Heart left ventricle (tissue), 16 donors: ENCODE results near the gene GALP. TPM values are rescaled to one million over a fixed set of nuclear protein-coding genes. Genes with fewer than 3 reads are reported as not detected.

ENCODE experiments used
- ATAC-seq, 4 donors: fragments of 200-7000 bp; cut with Tn5 transposase; one replicate each; pipeline ENCODE4 v1.9.1; 2020 to 2022; ENCODE audit warnings: moderate library complexity in 4 of 4, mild to moderate bottlenecking in 3 of 4, moderate number of reproducible peaks in 1 of 4
- DNase-seq, 5 donors: peaks; one replicate each; pipeline ENCODE4 v3.0.0-alpha.2; 2020
- H3K27ac ChIP-seq, 12 donors: fragments of 200-600 bp; sonication (generic) in 4 of 12; one replicate each; pipeline versions ENCODE4 v1.5.0 to v1.8.0; 2016 to 2022; ENCODE audit warnings: mild to moderate bottlenecking in 2 of 12
- H3K27me3 ChIP-seq, 9 donors: fragments of 200-600 bp; sonication (generic) in 2 of 9; one replicate each; pipeline versions ENCODE4 v1.5.1 to v1.8.0; 2016 to 2022; ENCODE audit warnings: mild to moderate bottlenecking in 3 of 9
- H3K36me3 ChIP-seq, 9 donors: fragments of 200-600 bp; sonication (generic) in 2 of 9; one replicate each; pipeline versions ENCODE4 v1.5.0 to v1.8.0; 2018 to 2022; ENCODE audit warnings: mild to moderate bottlenecking in 2 of 9
- H3K4me1 ChIP-seq, 12 donors: fragments of 200-600 bp; sonication (generic) in 4 of 12; one replicate each; pipeline versions ENCODE4 v1.5.0 to v1.8.0; 2016 to 2022; ENCODE audit warnings: mild to moderate bottlenecking in 3 of 12
- H3K4me3 ChIP-seq, 12 donors: fragments of 200-600 bp; sonication (generic) in 4 of 12; one replicate each; pipeline versions ENCODE4 v1.5.0 to v1.8.0; 2017 to 2022; ENCODE audit warnings: mild to moderate bottlenecking in 9 of 12, moderate library complexity in 4 of 12
- H3K9me3 ChIP-seq, 12 donors: fragments of 200-600 bp; sonication (generic) in 4 of 12; one replicate each; pipeline versions ENCODE4 v1.5.0 to v1.8.0; 2016 to 2022; ENCODE audit warnings: mild to moderate bottlenecking in 1 of 12
- POLR2A ChIP-seq, 2 donors: fragments of 450-650 bp; IDR thresholded peaks; one replicate each; pipeline ENCODE4 v1.6.1; 2017; ENCODE audit warnings: antibody characterized with exemption in 2 of 2, mild to moderate bottlenecking in 2 of 2, moderate library complexity in 2 of 2
- WGBS, 4 donors: extraction: QIAGEN DNeasy Blood & Tissue Kit in 2 of 4; methylation state at CpG; one replicate each; pipeline versions ENCODE4 v1.1.5 to v1.1.7; 2013 to 2018; 5-methylcytosine and 5-hydroxymethylcytosine counted together
- intact Hi-C, 10 donors: fragments of 100-400 bp; cut with DNase I; formaldehyde crosslinking; loops; one replicate each; pipeline versions ENCODE4 v1.11.1 to v1.14.2; 2022
- polyA plus RNA-seq, 2 donors: library from polyadenylated mRNA; stranded (reverse); fragments of 200-250 nt; gene quantifications; one replicate each; pipeline ENCODE4 v1.2.3, GENCODE V29; 2013
- total RNA-seq, 9 donors: library from RNA; depleted of rRNA in 2 of 9; stranded (reverse); fragments of >200 nt in 2 of 9; fragmentation: NEBNext Ultra II Directional in 3 of 9; extraction: Animal tissue kit (Norgen Biotek cat#: 25700) in 3 of 9; gene quantifications; one replicate each; pipeline versions ENCODE4 v1.1.0 to v1.2.4, GENCODE V29; 2016 to 2023
- TF ChIP-seq, protein P1 (sequence below), 12 donors: fragments of 200-600 bp; sonication (generic) in 4 of 12; IDR thresholded peaks; one replicate each; pipeline versions ENCODE4 v1.5.0 to v1.8.0; 2018 to 2022; ENCODE audit warnings: antibody characterized with exemption in 12 of 12, mild to moderate bottlenecking in 5 of 12
- donor health status: ischemic (EF 13 %, LVEDD 7.1; RV severe dilation, severe dysfunction).
- donor health status: healthy with polysubstance abuse.
- donor health status: DM: no; HTN: yes; CAD: no.
- donor health status: DM: no; HTN: no; CAD: no.
- donor health status: ischemic (EF 25% LVEDD 6.9; RV normal size, moderate dysfunction).
- donor health status: ischemic (EF 25% LVEDD 5.7; RV mildly dilated, moderate dysfunction).
- donor health status: healthy.
- donor health status: DM: yes; HTN: yes; CAD: no.
- donor health status: ischemic (EF 35%, LVEDD 5.7; RV mildly dilated, moderate dysfunction).
- donor health status: nonischemic (EF 11% LVEDD 7.7; RV severe dilation, severe dysfunction).
- donor health status: DM: yes; HTN: yes; CAD: no.
- donor health status: PGD.
- donor health status: ischemic (EF 29% LVEDD 5.4; RV normal size, mild dysfunction).
- donor health status: nonischemic (EF 23%, LVEDD 6.1; RV moderate dilation, normal function).

Gene GALP
- total and polyA plus RNA-seq, 11 donors = not detected

DNA sequence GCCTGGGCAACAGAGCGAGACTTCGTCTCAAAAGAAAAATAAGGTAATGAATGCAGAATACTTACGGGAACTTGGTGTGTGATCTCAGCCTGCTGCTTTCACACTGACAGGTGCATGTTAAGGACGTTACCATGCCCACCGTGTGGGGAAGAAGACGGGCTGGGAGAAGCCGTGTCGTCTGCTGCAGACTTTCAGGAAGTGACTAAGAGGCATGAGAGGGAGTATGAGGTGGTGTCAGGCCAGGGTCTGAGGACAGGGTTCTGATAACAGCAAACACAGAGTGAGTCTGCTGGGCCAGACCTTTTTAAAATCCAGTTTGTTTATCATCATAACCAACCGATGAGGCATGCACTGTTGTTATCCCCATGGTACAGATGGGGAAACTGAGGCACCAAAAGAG lies 13.6 kb upstream of the GALP start:
- Histone ChIP-seq H3K9me3 (no peaks in the 10 kb centered on the region), H3K4me3 (no peak overlapping the region), H3K36me3 (peaks cover 0 to 36% (median 21%) of the 10 kb centered on the region in 9 donors), H3K27ac (no peak overlapping the region), H3K27me3 (no peaks in the 10 kb centered on the region), H3K4me1 (peaks cover 0 to 3% (median 0%) of the 10 kb centered on the region in 12 donors)
- 49 to 64% (median 52%) methylated on average over 9 of the region's 9 CpGs for WGBS, 4 donors
- no peak for DNase-seq
- intact Hi-C loops = no loop called here
- TF ChIP-seq POLR2A (IDR thresholded peaks at IDR 0.05) = no peak
- TF ChIP-seq, protein P1, sequence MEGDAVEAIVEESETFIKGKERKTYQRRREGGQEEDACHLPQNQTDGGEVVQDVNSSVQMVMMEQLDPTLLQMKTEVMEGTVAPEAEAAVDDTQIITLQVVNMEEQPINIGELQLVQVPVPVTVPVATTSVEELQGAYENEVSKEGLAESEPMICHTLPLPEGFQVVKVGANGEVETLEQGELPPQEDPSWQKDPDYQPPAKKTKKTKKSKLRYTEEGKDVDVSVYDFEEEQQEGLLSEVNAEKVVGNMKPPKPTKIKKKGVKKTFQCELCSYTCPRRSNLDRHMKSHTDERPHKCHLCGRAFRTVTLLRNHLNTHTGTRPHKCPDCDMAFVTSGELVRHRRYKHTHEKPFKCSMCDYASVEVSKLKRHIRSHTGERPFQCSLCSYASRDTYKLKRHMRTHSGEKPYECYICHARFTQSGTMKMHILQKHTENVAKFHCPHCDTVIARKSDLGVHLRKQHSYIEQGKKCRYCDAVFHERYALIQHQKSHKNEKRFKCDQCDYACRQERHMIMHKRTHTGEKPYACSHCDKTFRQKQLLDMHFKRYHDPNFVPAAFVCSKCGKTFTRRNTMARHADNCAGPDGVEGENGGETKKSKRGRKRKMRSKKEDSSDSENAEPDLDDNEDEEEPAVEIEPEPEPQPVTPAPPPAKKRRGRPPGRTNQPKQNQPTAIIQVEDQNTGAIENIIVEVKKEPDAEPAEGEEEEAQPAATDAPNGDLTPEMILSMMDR (IDR thresholded peaks at IDR 0.05) = no peak
- ATAC-seq = no peak

DNA sequence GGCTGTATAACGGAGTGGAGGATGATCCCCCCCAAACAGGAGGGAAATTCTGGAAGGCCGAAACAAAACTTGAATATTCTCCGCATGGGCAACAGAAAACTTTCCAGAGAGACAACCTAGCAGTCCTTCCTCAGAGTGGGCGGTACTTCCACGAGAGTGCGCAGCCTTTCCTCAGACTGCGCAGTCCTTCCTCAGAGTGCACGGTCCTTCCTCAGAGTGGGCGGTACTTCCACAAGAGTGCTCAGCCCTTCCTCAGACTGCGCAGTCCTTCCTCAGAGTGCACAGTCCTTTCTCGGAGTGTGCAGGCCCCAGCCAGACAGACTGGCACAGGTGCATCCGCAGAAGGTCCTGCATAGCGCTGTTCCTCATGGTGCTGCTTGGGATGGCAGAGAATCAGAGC lies 12.7 kb upstream of the GALP start:
- TF ChIP-seq POLR2A (IDR thresholded peaks at IDR 0.05) = no peak
- TF ChIP-seq, protein P1 (IDR thresholded peaks at IDR 0.05) = no peak
- Histone ChIP-seq H3K27me3 (no peaks in the 10 kb centered on the region), H3K36me3 (peaks cover 0 to 35% (median 21%) of the 10 kb centered on the region in 9 donors), H3K27ac (no peak overlapping the region), H3K9me3 (no peaks in the 10 kb centered on the region), H3K4me3 (no peak overlapping the region), H3K4me1 (no peaks in the 10 kb centered on the region)
- WGBS, 4 donors = 86 to 94% (median 91%) methylated on average over 10 to 13 of the region's 13 CpGs
- DNase-seq (no peak), ATAC-seq (no peak)
- intact Hi-C loops = no loop called here

DNA sequence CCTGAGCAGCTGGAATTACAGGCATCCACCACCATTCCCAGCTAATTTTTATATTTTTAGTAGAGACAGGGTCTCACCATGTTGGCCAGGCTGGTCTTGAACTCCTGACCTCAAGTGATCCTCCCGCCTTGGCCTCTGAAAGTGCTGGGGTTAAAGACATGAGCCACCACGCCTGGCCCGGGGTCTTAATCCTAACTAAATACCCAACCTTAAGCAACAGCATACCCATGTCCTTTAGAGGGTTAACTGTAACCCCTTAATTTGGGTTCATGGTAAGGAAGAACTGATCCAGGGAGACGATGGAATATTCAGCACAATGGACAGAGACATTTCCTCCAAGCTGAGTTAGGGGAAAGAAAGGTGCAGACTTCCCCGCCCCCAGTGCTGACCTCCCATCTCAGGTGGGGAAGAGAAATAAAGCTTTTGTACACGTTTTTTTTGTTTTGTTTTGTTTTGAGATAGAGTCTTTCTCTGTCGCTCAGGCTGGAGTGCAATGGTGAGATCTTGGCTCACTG lies 8.7 kb upstream of the GALP start:
- H3K36me3 ChIP-seq = no peaks in the 10 kb centered on the region

DNA sequence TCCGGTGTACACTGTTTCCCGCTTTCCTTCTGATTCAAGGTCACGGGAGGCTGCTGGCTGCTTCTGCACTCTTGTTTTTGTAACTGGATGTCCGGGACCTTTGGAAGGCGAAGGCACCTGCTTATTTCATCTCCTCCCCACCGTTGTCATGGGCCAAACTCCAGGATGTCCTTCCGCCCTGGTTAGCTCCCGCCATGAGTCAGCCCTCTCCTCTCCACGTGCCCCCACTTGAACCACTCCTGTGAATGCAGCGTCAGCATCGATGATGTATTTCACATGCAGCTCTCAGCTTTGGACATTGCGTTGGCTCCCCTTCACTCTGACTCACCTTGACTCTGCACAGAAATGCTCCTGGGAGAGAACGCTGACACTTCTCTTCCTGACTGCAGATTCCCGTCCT lies 5.5 kb upstream of the GALP start:
- H3K27me3 ChIP-seq = peaks cover 0 to 9% (median 6%) of the 10 kb centered on the region in 9 donors
- no peaks in the 10 kb centered on the region for H3K9me3 ChIP-seq
- peak overlapping the region in 3 of 12 donors; percentile 5 to 46 (median 28) for H3K27ac ChIP-seq
- 42 to 55% (median 49%) methylated on average over 14 of the region's 14 CpGs for WGBS, 4 donors
- DNase-seq (peak in 3 of 5 donors; percentile 35 to 50 (median 45)), ATAC-seq (peak; percentile 30 to 92 (median 46))
- intact Hi-C loops = loop anchor here in 4 of 10 donors (2.0 to 10.0 kb wide), 7 partner anchors 13 to 185 kb away; no protein-coding TSS in a partner anchor
- H3K36me3 ChIP-seq = no peaks in the 10 kb centered on the region
- H3K4me1 ChIP-seq = peaks cover 0 to 6% (median 0%) of the 10 kb centered on the region in 12 donors
- TF ChIP-seq, protein P1 (IDR thresholded peaks at IDR 0.05) = no peak
- TF ChIP-seq POLR2A (IDR thresholded peaks at IDR 0.05) = no peak
- H3K4me3 ChIP-seq = no peak overlapping the region

More for the DNA sequence above, 8.7 kb upstream of the GALP start:
- Histone ChIP-seq H3K9me3 (no peaks in the 10 kb centered on the region), H3K4me3 (no peak overlapping the region), H3K27me3 (no peaks in the 10 kb centered on the region), H3K4me1 (peaks cover 0 to 6% (median 0%) of the 10 kb centered on the region in 12 donors), H3K27ac (no peak overlapping the region)
- intact Hi-C loops = no loop called here
- ATAC-seq (no peak), DNase-seq (no peak)
- TF ChIP-seq POLR2A (IDR thresholded peaks at IDR 0.05) = no peak
- TF ChIP-seq, protein P1 (IDR thresholded peaks at IDR 0.05) = no peak
- 37 to 43% (median 42%) methylated on average over 7 of the region's 7 CpGs for whole genome bisulfite sequencing, 4 donors
